HG02981 (cell line): ENCODE results near the gene ARPP19.
A peak's percentile ranks its signal among the peaks of the same experiment; 100 is the strongest.
"Not testable (repeated sequence)": the region's sequence is repeated elsewhere in the genome, so short reads cannot be mapped to it uniquely, and the experiment has no call there.

Experiments used
- ATAC-seq: cut with Tn5 transposase; IDR thresholded peaks from one replicate; pipeline ENCODE4 v1.9.1; 2021; ENCODE audit warnings: mild to moderate bottlenecking, moderate library complexity; ENCODE audit not compliant: unreplicated experiment

ARPP19 gene

GRCh38 chr15:52515343-52515742 is 53.5 kb downstream of the ARPP19 start:
- ATAC-seq, result no peak

- no peak for ATAC-seq
These were observed 54.3 kb downstream of the ARPP19 start for GRCh38 chr15:52514482-52514881.

DNA sequence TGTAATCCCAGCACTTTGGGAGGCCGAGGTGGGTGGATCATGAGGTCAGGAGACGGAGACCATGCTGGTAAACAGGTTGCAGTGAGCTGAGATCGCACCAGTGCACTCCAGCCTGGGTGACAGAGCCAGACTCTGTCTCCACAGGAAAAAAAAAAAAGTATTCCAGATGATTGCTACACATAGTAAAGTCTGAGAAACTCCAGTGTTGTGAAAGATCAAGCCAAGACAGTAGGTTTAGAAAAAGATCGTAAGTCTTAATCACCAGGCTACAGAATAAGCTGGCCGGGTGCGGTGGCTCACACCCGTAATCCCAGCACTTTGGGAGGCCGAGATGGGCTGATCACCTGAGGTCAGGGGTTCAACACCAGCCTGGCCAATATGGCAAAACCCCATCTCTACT is 56.0 kb downstream of the ARPP19 start:
- ATAC-seq, result not testable (repeated sequence)

GRCh38 chr15:52511084-52511483 is 57.7 kb downstream of the ARPP19 start:
- no peak for ATAC-seq

DNA sequence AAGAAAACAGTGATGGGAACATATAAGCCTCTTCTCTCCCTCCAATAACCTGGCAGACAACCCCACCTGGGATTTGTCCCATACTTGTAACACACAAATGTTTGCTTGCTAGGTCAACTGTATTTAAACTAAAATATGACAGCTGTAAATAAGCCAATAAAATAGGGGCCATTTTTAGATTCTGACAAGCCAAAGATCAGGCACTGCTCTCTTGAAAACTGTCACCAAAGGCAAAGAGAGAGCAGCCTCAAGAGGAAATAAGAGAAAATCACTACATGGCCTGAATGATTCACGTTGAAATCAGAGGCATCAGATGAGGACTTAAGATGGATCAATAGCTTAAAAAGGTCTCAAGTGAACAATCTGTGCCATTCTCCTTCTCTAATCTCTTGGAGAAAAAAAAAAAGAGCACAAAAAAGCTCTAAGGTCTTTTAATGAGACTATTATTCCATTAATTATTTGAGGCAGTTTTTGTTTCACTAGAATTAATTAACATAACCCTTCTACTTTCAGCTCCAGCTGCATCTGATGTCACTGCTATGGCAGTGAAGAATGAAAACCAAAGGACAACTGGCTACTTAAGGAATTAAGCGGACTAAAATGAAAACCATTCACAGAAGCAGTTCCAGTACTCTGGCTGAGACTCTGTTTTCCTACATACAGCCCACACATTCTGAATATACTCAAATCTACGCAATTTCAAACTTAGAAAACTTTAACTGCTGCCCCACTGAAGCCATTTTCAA is 59.2 kb downstream of the ARPP19 start:
- ATAC-seq, result no peak

- no peak for ATAC-seq
These were observed 62.3 kb downstream of the ARPP19 start for GRCh38 chr15:52506549-52506948.

GRCh38 chr15:52505151-52505550 is 63.7 kb downstream of the ARPP19 start:
- no peak for ATAC-seq

- ATAC-seq, result peak; percentile 61
These were observed 64.9 kb downstream of the ARPP19 start for GRCh38 chr15:52503788-52504496.

- ATAC-seq, result no peak
These were observed 66.2 kb downstream of the ARPP19 start for GRCh38 chr15:52502608-52503007.

GRCh38 chr15:52499506-52499905 is 69.3 kb downstream of the ARPP19 start:
- ATAC-seq, result no peak

GRCh38 chr15:52498706-52499105 is 70.1 kb downstream of the ARPP19 start:
- no peak for ATAC-seq
